ENCODE measurements around the gene MOXD1.

The MOXD1 gene

DNA sequence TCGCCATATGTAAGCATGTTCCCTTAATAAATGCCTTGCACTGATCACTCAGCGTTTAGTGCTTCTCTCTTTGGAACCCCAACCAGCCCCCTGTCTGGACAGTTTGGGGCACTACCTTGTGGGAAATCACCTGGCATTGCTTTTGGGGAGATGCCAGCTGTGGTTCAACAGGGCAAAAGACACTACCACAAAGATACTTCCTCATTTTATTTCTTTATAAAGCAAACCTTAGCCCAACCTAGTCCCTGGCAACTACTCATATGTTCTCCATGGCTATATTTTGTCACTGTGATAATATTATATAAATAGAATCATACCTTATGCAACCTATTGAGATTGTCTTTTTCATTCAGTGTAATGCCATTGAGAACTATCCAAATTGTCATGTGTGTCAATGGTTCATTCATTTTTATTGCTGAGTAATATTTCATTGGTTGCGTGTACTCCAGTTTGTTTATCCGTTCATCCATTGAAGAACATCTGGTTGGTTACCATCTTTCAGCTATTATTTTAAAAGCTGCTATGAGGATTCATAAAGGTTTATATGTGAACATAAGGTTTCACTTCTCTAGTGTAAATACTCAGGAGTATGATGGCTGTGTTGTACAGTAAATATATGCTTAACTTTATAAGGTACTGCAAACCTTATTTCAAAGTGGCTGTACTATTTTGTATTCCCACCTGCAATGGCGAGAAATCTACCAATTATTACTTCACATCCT is 114.8 kb downstream of the MOXD1 start:
- no peak overlapping the region for H3K4me3 ChIP-seq (IDR thresholded peaks at IDR 0.05; ENCODE audit: insufficient read depth, low read depth, low read length)
- no peak overlapping the region for H3K9ac ChIP-seq
- no peaks in the 10 kb centered on the region for H3K4me1 ChIP-seq (ENCODE audit: low read depth, poor library complexity, severe bottlenecking)
- no peak overlapping the region for H3K4me2 ChIP-seq
- no peak for TF ChIP-seq CTCF (conservative IDR thresholded peaks at IDR 0.05; ENCODE audit: low read depth, low read length)
- no peaks in the 10 kb centered on the region for H3K79me2 ChIP-seq (ENCODE audit: insufficient read depth, low read depth)
- H3K36me3 ChIP-seq (ENCODE audit: insufficient read depth), result no peaks in the 10 kb centered on the region
- H4K20me1 ChIP-seq (ENCODE audit: insufficient read depth), result no peaks in the 10 kb centered on the region
- no peak overlapping the region for H2AFZ ChIP-seq (ENCODE audit: low read depth)
- no peaks in the 10 kb centered on the region for H3K27me3 ChIP-seq (ENCODE audit: insufficient read depth, low read depth)
- no peak overlapping the region for H3K27ac ChIP-seq

DNA sequence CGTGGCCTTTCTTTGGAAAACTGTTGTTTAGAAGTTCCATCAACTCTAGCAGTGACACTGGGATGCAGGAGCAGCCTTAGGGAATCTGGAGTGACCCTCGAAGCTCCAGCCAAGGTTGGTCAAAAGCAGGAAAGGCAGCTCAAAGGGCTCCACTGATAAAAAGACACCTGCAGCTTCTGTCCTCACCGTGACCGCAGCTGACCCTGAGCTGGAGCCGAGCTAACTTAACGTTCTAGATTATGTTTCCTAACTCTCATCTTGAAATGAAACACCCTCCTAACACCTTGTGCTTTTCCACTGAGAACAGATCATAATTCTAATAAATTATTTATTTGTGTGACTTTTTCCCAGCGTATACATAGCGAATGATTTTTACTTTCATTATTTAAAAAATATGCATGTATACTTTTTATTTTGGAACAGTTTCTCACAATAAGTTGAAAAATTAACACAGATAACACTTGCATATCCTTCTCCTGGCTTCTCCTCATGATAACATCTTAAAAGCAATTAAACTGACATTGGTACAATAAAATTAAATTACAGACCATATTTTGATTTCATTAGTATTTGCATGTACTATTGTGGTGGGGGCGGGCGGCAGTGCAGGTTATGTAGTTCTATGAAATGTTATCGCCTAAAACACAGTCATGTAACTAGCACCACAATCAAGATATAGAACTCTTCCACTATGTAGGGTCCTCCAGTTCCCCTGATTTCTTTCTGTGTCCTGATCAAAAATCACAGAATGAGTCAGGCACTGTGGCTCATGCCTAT is 116.1 kb downstream of the MOXD1 start:
- H3K79me2 ChIP-seq (ENCODE audit: insufficient read depth, low read depth), result no peaks in the 10 kb centered on the region
- H3K27ac ChIP-seq, result no peak overlapping the region
- H3K9ac ChIP-seq, result no peak overlapping the region
- no peak for TF ChIP-seq CTCF (conservative IDR thresholded peaks at IDR 0.05; ENCODE audit: low read depth, low read length)
- no peak overlapping the region for H3K4me2 ChIP-seq
- H3K4me1 ChIP-seq (ENCODE audit: low read depth, poor library complexity, severe bottlenecking), result no peaks in the 10 kb centered on the region
- H4K20me1 ChIP-seq (ENCODE audit: insufficient read depth), result no peaks in the 10 kb centered on the region
- H3K36me3 ChIP-seq (ENCODE audit: insufficient read depth), result no peaks in the 10 kb centered on the region
- H3K4me3 ChIP-seq (IDR thresholded peaks at IDR 0.05; ENCODE audit: insufficient read depth, low read depth, low read length), result no peak overlapping the region
- no peaks in the 10 kb centered on the region for H3K27me3 ChIP-seq (ENCODE audit: insufficient read depth, low read depth)
- no peak overlapping the region for H2AFZ ChIP-seq (ENCODE audit: low read depth)

- no peak overlapping the region for H2AFZ ChIP-seq (ENCODE audit: low read depth)
- no peak overlapping the region for H3K4me3 ChIP-seq (IDR thresholded peaks at IDR 0.05; ENCODE audit: insufficient read depth, low read depth, low read length)
- H3K27me3 ChIP-seq (ENCODE audit: insufficient read depth, low read depth), result no peaks in the 10 kb centered on the region
- no peak overlapping the region for H3K4me2 ChIP-seq
- no peaks in the 10 kb centered on the region for H3K4me1 ChIP-seq (ENCODE audit: low read depth, poor library complexity, severe bottlenecking)
- H3K27ac ChIP-seq, result no peak overlapping the region
- no peaks in the 10 kb centered on the region for H3K36me3 ChIP-seq (ENCODE audit: insufficient read depth)
- no peak overlapping the region for H3K9ac ChIP-seq
- H3K79me2 ChIP-seq (ENCODE audit: insufficient read depth, low read depth), result no peaks in the 10 kb centered on the region
- TF ChIP-seq CTCF (conservative IDR thresholded peaks at IDR 0.05; ENCODE audit: low read depth, low read length), result no peak
- H4K20me1 ChIP-seq (ENCODE audit: insufficient read depth), result no peaks in the 10 kb centered on the region
These were observed 118.6 kb downstream of the MOXD1 start for GRCh38 chr6:132282696-132283095.

DNA sequence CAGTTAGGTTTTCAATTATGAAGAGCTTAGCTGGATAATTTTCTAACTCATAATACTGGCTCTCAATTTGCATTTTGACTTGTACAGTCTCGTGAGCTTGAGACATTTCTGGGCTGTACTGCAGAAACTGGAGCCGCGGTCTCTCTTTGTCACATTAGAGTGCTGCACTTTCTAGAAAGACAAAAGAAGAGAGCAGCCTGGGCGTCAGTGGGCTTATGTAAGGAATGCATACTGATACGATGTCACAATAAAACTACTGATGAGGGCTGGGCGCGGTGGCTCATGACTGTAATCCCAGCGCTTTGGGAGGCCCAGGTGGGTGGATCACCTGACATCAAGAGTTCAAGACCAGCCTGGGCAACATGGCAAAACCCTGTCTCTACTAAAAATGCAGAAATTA is 120.8 kb downstream of the MOXD1 start:
- Histone ChIP-seq H2AFZ (ENCODE audit: low read depth) (no peak overlapping the region), H3K36me3 (ENCODE audit: insufficient read depth) (no peaks in the 10 kb centered on the region), H3K9ac (no peak overlapping the region), H4K20me1 (ENCODE audit: insufficient read depth) (no peaks in the 10 kb centered on the region), H3K79me2 (ENCODE audit: insufficient read depth, low read depth) (no peaks in the 10 kb centered on the region), H3K27ac (no peak overlapping the region), H3K4me3 (IDR thresholded peaks at IDR 0.05; ENCODE audit: insufficient read depth, low read depth, low read length) (no peak overlapping the region), H3K4me1 (ENCODE audit: low read depth, poor library complexity, severe bottlenecking) (no peaks in the 10 kb centered on the region), H3K4me2 (no peak overlapping the region), H3K27me3 (ENCODE audit: insufficient read depth, low read depth) (no peaks in the 10 kb centered on the region)
- no peak for TF ChIP-seq CTCF (conservative IDR thresholded peaks at IDR 0.05; ENCODE audit: low read depth, low read length)
